ENCODE data around the gene ATG9B.

DNA sequence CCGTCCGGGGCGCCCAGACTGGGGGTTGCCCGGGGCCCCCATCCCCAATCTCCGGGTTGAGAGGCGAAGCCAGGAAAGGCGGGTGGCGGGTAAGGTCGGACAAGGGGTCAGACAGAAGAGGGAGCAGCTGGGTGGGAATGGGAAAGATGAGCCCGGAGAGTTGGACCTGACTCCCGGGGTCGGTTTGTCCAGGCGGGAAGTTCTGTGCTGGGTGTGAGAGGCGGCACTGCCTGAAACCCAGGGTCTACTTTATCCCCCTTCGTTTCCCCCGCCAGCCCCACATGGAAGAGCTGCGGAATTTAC is 35.8 kb upstream of the ATG9B start:
- TF ChIP-seq, protein P1, sequence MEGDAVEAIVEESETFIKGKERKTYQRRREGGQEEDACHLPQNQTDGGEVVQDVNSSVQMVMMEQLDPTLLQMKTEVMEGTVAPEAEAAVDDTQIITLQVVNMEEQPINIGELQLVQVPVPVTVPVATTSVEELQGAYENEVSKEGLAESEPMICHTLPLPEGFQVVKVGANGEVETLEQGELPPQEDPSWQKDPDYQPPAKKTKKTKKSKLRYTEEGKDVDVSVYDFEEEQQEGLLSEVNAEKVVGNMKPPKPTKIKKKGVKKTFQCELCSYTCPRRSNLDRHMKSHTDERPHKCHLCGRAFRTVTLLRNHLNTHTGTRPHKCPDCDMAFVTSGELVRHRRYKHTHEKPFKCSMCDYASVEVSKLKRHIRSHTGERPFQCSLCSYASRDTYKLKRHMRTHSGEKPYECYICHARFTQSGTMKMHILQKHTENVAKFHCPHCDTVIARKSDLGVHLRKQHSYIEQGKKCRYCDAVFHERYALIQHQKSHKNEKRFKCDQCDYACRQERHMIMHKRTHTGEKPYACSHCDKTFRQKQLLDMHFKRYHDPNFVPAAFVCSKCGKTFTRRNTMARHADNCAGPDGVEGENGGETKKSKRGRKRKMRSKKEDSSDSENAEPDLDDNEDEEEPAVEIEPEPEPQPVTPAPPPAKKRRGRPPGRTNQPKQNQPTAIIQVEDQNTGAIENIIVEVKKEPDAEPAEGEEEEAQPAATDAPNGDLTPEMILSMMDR (IDR thresholded peaks at IDR 0.05): no peak
- no peak for TF ChIP-seq POLR2A (IDR thresholded peaks at IDR 0.05)

All from uterus (tissue), 2 donors.